Tibial nerve (tissue), 4 donors: ENCODE data around the gene CTPS2.

ENCODE experiments used
- EP300 ChIP-seq, 2 donors: sonication (generic); formaldehyde crosslinking; IDR thresholded peaks; one replicate each; pipeline ENCODE4 v1.6.1; 2017; ENCODE audit warnings: antibody characterized with exemption in 2 of 2, mild to moderate bottlenecking in 1 of 2
- POLR2A ChIP-seq, 2 donors: fragments of 450-650 bp; IDR thresholded peaks; one replicate each; pipeline ENCODE4 v1.6.1; 2017; ENCODE audit warnings: antibody characterized with exemption in 2 of 2, mild to moderate bottlenecking in 2 of 2, moderate library complexity in 2 of 2
- TF ChIP-seq, protein P1 (sequence below), 5 experiments: fragments of 200-600 bp in 3 of 5; fragments of 450-650 bp in 2 of 5; sonication (generic) in 3 of 5; IDR thresholded peaks; one replicate each; pipeline ENCODE4 v1.5.1; 2016 to 2019; ENCODE audit warnings: antibody characterized with exemption in 5 of 5, mild to moderate bottlenecking in 3 of 5, moderate library complexity in 2 of 5

DNA sequence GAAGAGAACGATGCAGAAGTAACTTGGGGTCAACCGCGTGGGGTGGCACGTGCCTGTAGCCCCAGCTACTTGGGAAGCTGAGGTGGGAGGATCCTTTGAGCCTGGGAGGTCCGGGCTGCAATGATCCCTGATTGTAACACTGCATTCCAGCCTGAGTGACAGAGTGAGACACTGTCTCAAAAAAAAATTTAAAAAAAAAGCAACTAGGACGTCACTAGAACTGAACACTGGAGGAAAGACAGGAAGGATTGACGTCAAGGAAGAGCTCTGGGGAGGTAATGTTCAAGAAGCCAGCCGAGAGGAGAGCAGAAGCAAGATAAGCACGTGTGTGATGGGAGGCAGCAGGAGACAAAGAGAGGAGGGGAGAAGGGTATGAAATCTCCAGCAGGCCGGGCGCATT, 33.8 kb downstream of the CTPS2 start:
- TF ChIP-seq EP300 (IDR thresholded peaks at IDR 0.05) (no peak), POLR2A (IDR thresholded peaks at IDR 0.05) (no peak)
- TF ChIP-seq, protein P1, sequence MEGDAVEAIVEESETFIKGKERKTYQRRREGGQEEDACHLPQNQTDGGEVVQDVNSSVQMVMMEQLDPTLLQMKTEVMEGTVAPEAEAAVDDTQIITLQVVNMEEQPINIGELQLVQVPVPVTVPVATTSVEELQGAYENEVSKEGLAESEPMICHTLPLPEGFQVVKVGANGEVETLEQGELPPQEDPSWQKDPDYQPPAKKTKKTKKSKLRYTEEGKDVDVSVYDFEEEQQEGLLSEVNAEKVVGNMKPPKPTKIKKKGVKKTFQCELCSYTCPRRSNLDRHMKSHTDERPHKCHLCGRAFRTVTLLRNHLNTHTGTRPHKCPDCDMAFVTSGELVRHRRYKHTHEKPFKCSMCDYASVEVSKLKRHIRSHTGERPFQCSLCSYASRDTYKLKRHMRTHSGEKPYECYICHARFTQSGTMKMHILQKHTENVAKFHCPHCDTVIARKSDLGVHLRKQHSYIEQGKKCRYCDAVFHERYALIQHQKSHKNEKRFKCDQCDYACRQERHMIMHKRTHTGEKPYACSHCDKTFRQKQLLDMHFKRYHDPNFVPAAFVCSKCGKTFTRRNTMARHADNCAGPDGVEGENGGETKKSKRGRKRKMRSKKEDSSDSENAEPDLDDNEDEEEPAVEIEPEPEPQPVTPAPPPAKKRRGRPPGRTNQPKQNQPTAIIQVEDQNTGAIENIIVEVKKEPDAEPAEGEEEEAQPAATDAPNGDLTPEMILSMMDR (IDR thresholded peaks at IDR 0.05), result no peak
